GM12878 (cell line): ENCODE measurements around the gene SHISA9. TPM values are rescaled to one million over a fixed set of nuclear protein-coding genes. Genes with fewer than 3 reads are reported as not detected.

Experiments used
- ATF2 ChIP-seq: IDR thresholded peaks from 2 replicates; pipeline ENCODE4 v1.6.1; 2012; ENCODE audit warnings: low read length, inconsistent platforms
- ATF7 ChIP-seq: fragments of 450-650 bp; IDR thresholded peaks from 2 replicates; pipeline ENCODE4 v1.6.1; 2016; ENCODE audit warnings: low read depth, mild to moderate bottlenecking
- BACH1 ChIP-seq: fragments of 450-650 bp; IDR thresholded peaks from 2 replicates; pipeline ENCODE4 v1.6.1; 2017; ENCODE audit warnings: mild to moderate bottlenecking, borderline replicate concordance
- CBX5 ChIP-seq: sonication (generic); IDR thresholded peaks from 2 replicates; pipeline ENCODE4 v1.6.1; 2016; ENCODE audit warnings: low read depth, moderate library complexity, mild to moderate bottlenecking, inconsistent platforms
- E2F4 ChIP-seq: IDR thresholded peaks from 2 replicates; pipeline ENCODE4 v1.6.1; 2012; ENCODE audit warnings: low read depth, low read length, improper control_type of control experiment
- E4F1 ChIP-seq: fragments of 450-650 bp; IDR thresholded peaks from 2 replicates; pipeline ENCODE4 v1.6.1; 2018; ENCODE audit warnings: borderline replicate concordance, mild to moderate bottlenecking; ENCODE audit not compliant: partially characterized antibody
- ESRRA ChIP-seq: IDR thresholded peaks from 2 replicates; pipeline ENCODE4 v1.6.1; 2012; ENCODE audit warnings: mild to moderate bottlenecking, low read length, improper control_type of control experiment
- HDAC2 ChIP-seq: fragments of 200-600 bp; sonication (generic); IDR thresholded peaks from 2 replicates; pipeline ENCODE4 v1.6.1; 2017
- JUND ChIP-seq: IDR thresholded peaks from 2 replicates; pipeline ENCODE4 v1.6.1; 2012; ENCODE audit warnings: low read depth, mild to moderate bottlenecking, low read length, improper control_type of control experiment, moderate library complexity
- NRF1 ChIP-seq: conservative IDR thresholded peaks from 2 replicates; pipeline ENCODE4 v1.6.1; 2011; ENCODE audit warnings: mild to moderate bottlenecking, low read depth, low read length, improper control_type of control experiment
- PAX5 ChIP-seq: IDR thresholded peaks from 2 replicates; pipeline ENCODE4 v1.6.1; 2011; ENCODE audit warnings: low read depth, low read length, borderline replicate concordance
- RCOR1 ChIP-seq: conservative IDR thresholded peaks from 2 replicates; pipeline ENCODE4 v1.6.1; 2012; ENCODE audit warnings: low read depth, low read length, improper control_type of control experiment
- RELB ChIP-seq: fragments of 450-650 bp; IDR thresholded peaks from 2 replicates; pipeline ENCODE4 v1.6.1; 2017; ENCODE audit warnings: low read depth, mild to moderate bottlenecking, moderate library complexity
- SRF ChIP-seq, 2 experiments: IDR thresholded peaks; 2 replicates each; pipeline ENCODE4 v1.6.1; 2011; ENCODE audit warnings: low read depth in 2 of 2, low read length in 2 of 2, mild to moderate bottlenecking in 1 of 2, moderate library complexity in 1 of 2
- SUZ12 ChIP-seq: fragments of 200-600 bp; sonication (generic); IDR thresholded peaks from one replicate; pipeline ENCODE4 v1.6.1; 2018; ENCODE audit warnings: antibody characterized with exemption, mild to moderate bottlenecking; ENCODE audit not compliant: unreplicated experiment
- TCF12 ChIP-seq: IDR thresholded peaks from 2 replicates; pipeline ENCODE4 v1.6.1; 2011; ENCODE audit warnings: low read depth, mild to moderate bottlenecking, low read length
- USF1 ChIP-seq: IDR thresholded peaks from 2 replicates; pipeline ENCODE4 v1.6.1; 2011; ENCODE audit warnings: borderline replicate concordance, low read depth, mild to moderate bottlenecking, moderate library complexity, mixed read lengths, low read length; ENCODE audit not compliant: insufficient read depth; ENCODE audit errors: extremely low read length
- ZBTB11 ChIP-seq: fragments of 450-650 bp; formaldehyde crosslinking; IDR thresholded peaks from 2 replicates; pipeline ENCODE4 v1.5.0; 2022; ENCODE audit warnings: mild to moderate bottlenecking, missing genetic modification characterization
- ZSCAN29 ChIP-seq: fragments of 450-650 bp; IDR thresholded peaks from 2 replicates; pipeline ENCODE4 v1.6.1; 2017; ENCODE audit warnings: mild to moderate bottlenecking, moderate library complexity
- polyA plus RNA-seq, 11 experiments: library from polyadenylated mRNA; depleted of rRNA in 4 of 11; unstranded in 6 of 11; stranded (reverse) in 5 of 11; fragments of >200 nt; fragmentation: Nextera tagmentation in 4 of 11; fragmentation: Illumina TruSeq in 1 of 11; extraction: Ambion mirVana in 4 of 11; extraction: Trizol in 1 of 11; gene quantifications; 1 replicate in 1 of 11; 2 replicates in 10 of 11; pipeline versions ENCODE4 v1.2.1 to v1.2.3, GENCODE V29; 2011 to 2016; ENCODE audit warnings: inconsistent platforms in 2 of 11, missing spikeins in 2 of 11, low read depth in 1 of 11
- total RNA-seq, 4 experiments: library from RNA; depleted of rRNA in 3 of 4; stranded (reverse); fragments of >200 nt in 3 of 4; fragmentation: Illumina TruSeq in 1 of 4; extraction: Trizol in 1 of 4; gene quantifications; 2 replicates each; pipeline versions ENCODE4 v1.2.1 to v1.2.3, GENCODE V29; 2013 to 2021

SHISA9 gene
- total and polyA plus RNA-seq, 10 of the 15 experiments (the other 5 are each of a cell fraction or from before 2014, with no cell fraction given): 0.03 to 25.5 (median 0.07) TPM

- TF ChIP-seq RCOR1: no peak
- no peak for TF ChIP-seq TCF12
- no peak for TF ChIP-seq E2F4
- no peak for TF ChIP-seq SUZ12
- TF ChIP-seq PAX5: no peak
- TF ChIP-seq SRF (IDR thresholded peaks at IDR 0.05; ENCODE audit: low read depth in 2 of 2, low read length in 2 of 2): no peak
- no peak for TF ChIP-seq E4F1
- TF ChIP-seq BACH1: no peak
- TF ChIP-seq ATF7: peak; percentile 13; the same call in 1 of the 2 replicates
- TF ChIP-seq NRF1: no peak
- TF ChIP-seq HDAC2: no peak
- no peak for TF ChIP-seq ESRRA
- TF ChIP-seq ZBTB11: no peak
- no peak for TF ChIP-seq USF1
- TF ChIP-seq JUND: no peak
- no peak for TF ChIP-seq ATF2
- no peak for TF ChIP-seq RELB
- TF ChIP-seq ZSCAN29: no peak
- TF ChIP-seq CBX5: no peak
Measured at GRCh38 chr16:13254998-13255614, 353.7 kb downstream of the SHISA9 start (continued).
